PC-9 (cell line): ENCODE measurements around the gene PDHB. TPM values are rescaled to one million over a fixed set of nuclear protein-coding genes. Genes with fewer than 3 reads are reported as not detected.

Source experiments
- BruUV-seq: library from RNA; stranded (reverse); fragments of 400-500 nt; replicated peaks from 2 replicates; lab custom pipeline; 2021; lab: Mats Ljungman, UMichigan
- CTCF ChIA-PET: fragments of 300-600 bp; sonication (Branson Sonifier 250); formaldehyde crosslinking; loops from one replicate; lab custom pipeline; 2022; ENCODE audit warnings: antibody characterized with exemption; lab: Charles Lee
- POLR2A ChIA-PET: fragments of 300-600 bp; sonication (Branson Sonifier 250); formaldehyde crosslinking; loops from one replicate; lab custom pipeline; 2022; ENCODE audit warnings: antibody characterized with exemption; ENCODE audit not compliant: unreplicated experiment; lab: Charles Lee
- DNase-seq, 2 experiments: peaks; one replicate each; pipeline versions ENCODE4 v3.0.0 to v3.0.0-alpha.2; 2015 to 2022; ENCODE audit warnings: mixed read lengths in 1 of 2
- H2AFZ ChIP-seq: fragments of 200-600 bp; sonication (generic); 2 replicates; pipeline ENCODE4 v1.8.1; 2017; ENCODE audit warnings: antibody characterized with exemption
- H3F3A ChIP-seq: fragments of 200-600 bp; sonication (generic); 2 replicates; pipeline ENCODE4 v1.8.1; 2017; ENCODE audit warnings: antibody characterized with exemption, mild to moderate bottlenecking, low read depth; ENCODE audit not compliant: insufficient read depth
- H3K27ac ChIP-seq: fragments of 200-600 bp; sonication (generic); 2 replicates; pipeline ENCODE4 v1.6.1; 2016; ENCODE audit warnings: mixed run types
- H3K27me3 ChIP-seq: fragments of 200-600 bp; sonication (generic); 2 replicates; pipeline ENCODE4 v1.6.1; 2016; ENCODE audit warnings: low read depth, mixed run types; ENCODE audit not compliant: insufficient read depth
- H3K36me3 ChIP-seq: fragments of 200-600 bp; sonication (generic); 2 replicates; pipeline ENCODE4 v1.6.1; 2016; ENCODE audit warnings: low read depth, mixed run types
- H3K4me1 ChIP-seq: fragments of 200-600 bp; sonication (generic); replicated peaks from 2 replicates; pipeline ENCODE4 v1.6.1; 2016; ENCODE audit warnings: mixed run types; ENCODE audit not compliant: insufficient read depth
- H3K4me2 ChIP-seq: fragments of 200-600 bp; sonication (generic); 2 replicates; pipeline ENCODE4 v1.6.1; 2017; ENCODE audit warnings: mixed run types
- H3K4me3 ChIP-seq: fragments of 200-600 bp; sonication (generic); 2 replicates; pipeline ENCODE4 v1.6.1; 2016; ENCODE audit warnings: mixed run types
- H3K79me2 ChIP-seq: fragments of 200-600 bp; sonication (generic); 2 replicates; pipeline ENCODE4 v1.6.1; 2017; ENCODE audit warnings: low read depth, mixed run types
- H3K9me2 ChIP-seq: fragments of 200-600 bp; sonication (generic); 2 replicates; pipeline ENCODE4 v1.8.1; 2017; ENCODE audit warnings: mild to moderate bottlenecking; ENCODE audit not compliant: insufficient read depth
- H3K9me3 ChIP-seq: fragments of 200-600 bp; sonication (generic); 2 replicates; pipeline ENCODE4 v1.8.1; 2016; ENCODE audit warnings: low read depth; ENCODE audit not compliant: insufficient read depth
- H4K20me1 ChIP-seq: fragments of 200-600 bp; sonication (generic); 2 replicates; pipeline ENCODE4 v1.8.1; 2017; ENCODE audit not compliant: insufficient read depth
- CTCF ChIP-seq: fragments of 200-600 bp; sonication (generic); conservative IDR thresholded peaks from 2 replicates; pipeline ENCODE4 v1.6.1; 2017; ENCODE audit warnings: mixed run types, antibody characterized with exemption, mild to moderate bottlenecking, moderate library complexity
- EZH2 ChIP-seq: fragments of 200-600 bp; sonication (generic); IDR thresholded peaks from 2 replicates; pipeline ENCODE4 v1.8.0; 2017; ENCODE audit warnings: antibody characterized with exemption, low read depth
- intact Hi-C: fragments of 100-400 bp; cut with micrococcal nuclease; formaldehyde crosslinking; loops from one replicate; pipeline ENCODE4 v1.10.0; 2022; ENCODE audit not compliant: unreplicated experiment
- total RNA-seq: library from RNA; stranded (reverse); gene quantifications from 2 replicates; pipeline ENCODE4 v1.2.3, GENCODE V29; 2021

PDHB gene
- total RNA-seq, 1 experiment from 2014 or later: 69.8 TPM

- CTCF ChIA-PET: interaction anchor here (0.6 kb wide), 1 partner anchor 208 kb away, joined by 4 read pairs; no protein-coding TSS in a partner anchor
- Histone ChIP-seq H3K27ac (no peak overlapping the region), H4K20me1 (no peaks in the 10 kb centered on the region), H3K4me1 (no peaks in the 10 kb centered on the region), H3F3A (peaks cover 7% of the 10 kb centered on the region; the same call in 1 of the 2 replicates), H3K79me2 (no peaks in the 10 kb centered on the region), H3K36me3 (peaks cover 26% of the 10 kb centered on the region; the same call in 1 of the 2 replicates), H2AFZ (no peak overlapping the region), H3K4me3 (no peak overlapping the region), H3K9me3 (no peaks in the 10 kb centered on the region), H3K27me3 (no peaks in the 10 kb centered on the region), H3K4me2 (no peak overlapping the region), H3K9me2 (no peaks in the 10 kb centered on the region)
- POLR2A ChIA-PET: no interaction called here
- DNase-seq: no peak
- no TSS peak for BruUV-seq
- intact Hi-C loops: no loop called here
- no peak for TF ChIP-seq CTCF
- TF ChIP-seq EZH2: no peak
Measured at GRCh38 chr3:58425782-58426181, 7.8 kb downstream of the PDHB start.

- H3K36me3 ChIP-seq: peaks cover 16% of the 10 kb centered on the region; the same call in 1 of the 2 replicates
- H3K4me3 ChIP-seq: no peak overlapping the region
- peaks cover 7% of the 10 kb centered on the region; the same call in 1 of the 2 replicates for H3F3A ChIP-seq
- TF ChIP-seq CTCF (no peak), EZH2 (no peak)
- H3K4me2 ChIP-seq: no peak overlapping the region
- CTCF ChIA-PET: no interaction called here
- no peaks in the 10 kb centered on the region for H3K27me3 ChIP-seq
- intact Hi-C loops: no loop called here
- H3K4me1 ChIP-seq: no peaks in the 10 kb centered on the region
- H3K9me3 ChIP-seq: no peaks in the 10 kb centered on the region
- H4K20me1 ChIP-seq: no peaks in the 10 kb centered on the region
- H3K27ac ChIP-seq: no peak overlapping the region
- POLR2A ChIA-PET: interaction anchor here (0.6 kb wide), 1 partner anchor 9 kb away, joined by 3 read pairs; no protein-coding TSS in a partner anchor
- H2AFZ ChIP-seq: no peak overlapping the region
- no peak for DNase-seq
- H3K9me2 ChIP-seq: no peaks in the 10 kb centered on the region
- H3K79me2 ChIP-seq: no peaks in the 10 kb centered on the region
- no TSS peak for BruUV-seq
Measured at GRCh38 chr3:58424613-58425012, 9.0 kb downstream of the PDHB start.

GRCh38 chr3:58422756-58423325, 10.8 kb downstream of the PDHB start:
- no peak for DNase-seq
- Histone ChIP-seq H3K9me2 (no peaks in the 10 kb centered on the region), H2AFZ (no peak overlapping the region), H3K27me3 (no peaks in the 10 kb centered on the region), H3K4me3 (no peak overlapping the region), H3K4me2 (no peak overlapping the region), H4K20me1 (no peaks in the 10 kb centered on the region), H3K4me1 (no peaks in the 10 kb centered on the region), H3F3A (peaks cover 4% of the 10 kb centered on the region; the same call in 1 of the 2 replicates), H3K27ac (no peak overlapping the region), H3K36me3 (peaks cover 3% of the 10 kb centered on the region; the same call in 1 of the 2 replicates), H3K9me3 (no peaks in the 10 kb centered on the region), H3K79me2 (no peaks in the 10 kb centered on the region)
- no peak for TF ChIP-seq EZH2
- TF ChIP-seq CTCF: peak; percentile 38; the same call in 1 of the 2 replicates
- POLR2A ChIA-PET: no interaction called here
- BruUV-seq: no TSS peak
- CTCF ChIA-PET: no interaction called here
- intact Hi-C loops: loop anchor here (2.0 kb wide), 1 partner anchor 110 kb away; no protein-coding TSS in a partner anchor
